Hematopoietic multipotent progenitor cell treated with erythropoietin and hydrocortisone succinate and interleukin-3 and kit ligand, for 17 days (in vitro differentiated cells): ENCODE measurements around the gene RPUSD3.
"Not testable (repeated sequence)": the region's sequence is repeated elsewhere in the genome, so short reads cannot be mapped to it uniquely, and the experiment has no call there.

Source experiments
- DNase-seq: peaks from one replicate; pipeline ENCODE4 v3.0.0-alpha.2; 2015; ENCODE audit warnings: low spot score

Gene RPUSD3, protein sequence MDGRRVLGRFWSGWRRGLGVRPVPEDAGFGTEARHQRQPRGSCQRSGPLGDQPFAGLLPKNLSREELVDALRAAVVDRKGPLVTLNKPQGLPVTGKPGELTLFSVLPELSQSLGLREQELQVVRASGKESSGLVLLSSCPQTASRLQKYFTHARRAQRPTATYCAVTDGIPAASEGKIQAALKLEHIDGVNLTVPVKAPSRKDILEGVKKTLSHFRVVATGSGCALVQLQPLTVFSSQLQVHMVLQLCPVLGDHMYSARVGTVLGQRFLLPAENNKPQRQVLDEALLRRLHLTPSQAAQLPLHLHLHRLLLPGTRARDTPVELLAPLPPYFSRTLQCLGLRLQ

DNA sequence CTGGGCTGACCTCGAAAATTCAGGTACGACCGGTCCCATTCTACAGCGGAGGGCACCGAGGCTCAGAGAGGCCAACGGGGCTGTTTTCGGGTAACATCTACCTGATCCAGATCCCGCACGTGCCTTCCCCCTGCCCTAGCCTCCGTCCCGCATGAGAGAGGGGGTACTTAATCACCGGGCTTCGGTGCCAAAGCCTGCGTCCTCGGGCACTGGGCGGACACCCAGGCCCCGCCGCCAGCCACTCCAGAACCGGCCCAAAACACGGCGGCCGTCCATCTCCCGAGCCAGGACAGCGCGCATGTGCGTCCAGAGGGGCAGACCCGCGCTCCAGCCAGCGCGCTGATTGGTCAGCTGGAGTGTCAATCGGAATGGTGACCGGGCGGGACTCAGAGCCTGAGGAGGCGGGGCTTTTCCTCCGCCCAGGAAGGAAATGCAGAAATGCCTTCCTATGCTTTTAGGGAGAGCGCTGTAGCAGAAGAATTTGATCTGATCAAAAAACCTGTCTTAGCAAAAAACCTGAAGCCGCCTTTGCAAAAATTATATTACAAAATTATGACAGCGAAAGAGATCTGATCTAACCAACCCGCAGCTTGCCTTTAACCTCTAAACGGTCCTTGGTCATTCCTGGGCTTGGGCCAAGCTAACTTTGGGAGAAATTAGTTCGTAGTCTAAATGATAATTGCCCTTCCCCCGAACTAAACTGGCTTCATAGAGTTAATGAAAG lies at the start of gene RPUSD3:
Gene RPUSD3, minus strand, starts transcription at position 294 of the 724 bp plus-strand sequence. Its CDS starts 18 bp downstream, at position 276.
- DNase-seq, result peak; percentile 99

DNA sequence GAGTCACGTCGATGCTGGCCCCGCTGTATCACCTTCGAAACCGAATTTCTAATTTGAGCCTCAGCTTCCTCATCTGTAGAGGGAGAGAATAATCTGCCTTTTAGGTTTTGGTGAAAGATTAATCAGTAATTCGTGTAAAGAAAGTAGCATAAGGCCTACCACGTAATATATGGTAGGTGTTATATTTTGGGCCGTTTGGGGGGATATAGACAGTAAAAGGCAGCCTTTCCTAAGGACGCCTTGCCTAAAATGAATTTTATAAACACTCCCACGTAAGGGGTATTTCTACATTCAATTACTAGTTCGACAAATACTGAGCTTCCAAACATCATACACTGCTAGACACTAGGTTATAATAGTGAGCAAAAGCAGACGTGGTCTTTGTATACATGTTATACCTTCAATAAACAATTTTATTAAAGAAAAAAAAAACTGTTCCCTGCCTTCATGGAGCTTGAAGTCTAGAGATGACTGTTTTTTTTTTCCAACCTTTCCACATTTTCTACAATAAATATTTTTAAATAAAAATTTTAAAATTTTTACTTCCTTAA lies 47.3 kb upstream of the RPUSD3 start:
- DNase-seq, result no peak

DNA sequence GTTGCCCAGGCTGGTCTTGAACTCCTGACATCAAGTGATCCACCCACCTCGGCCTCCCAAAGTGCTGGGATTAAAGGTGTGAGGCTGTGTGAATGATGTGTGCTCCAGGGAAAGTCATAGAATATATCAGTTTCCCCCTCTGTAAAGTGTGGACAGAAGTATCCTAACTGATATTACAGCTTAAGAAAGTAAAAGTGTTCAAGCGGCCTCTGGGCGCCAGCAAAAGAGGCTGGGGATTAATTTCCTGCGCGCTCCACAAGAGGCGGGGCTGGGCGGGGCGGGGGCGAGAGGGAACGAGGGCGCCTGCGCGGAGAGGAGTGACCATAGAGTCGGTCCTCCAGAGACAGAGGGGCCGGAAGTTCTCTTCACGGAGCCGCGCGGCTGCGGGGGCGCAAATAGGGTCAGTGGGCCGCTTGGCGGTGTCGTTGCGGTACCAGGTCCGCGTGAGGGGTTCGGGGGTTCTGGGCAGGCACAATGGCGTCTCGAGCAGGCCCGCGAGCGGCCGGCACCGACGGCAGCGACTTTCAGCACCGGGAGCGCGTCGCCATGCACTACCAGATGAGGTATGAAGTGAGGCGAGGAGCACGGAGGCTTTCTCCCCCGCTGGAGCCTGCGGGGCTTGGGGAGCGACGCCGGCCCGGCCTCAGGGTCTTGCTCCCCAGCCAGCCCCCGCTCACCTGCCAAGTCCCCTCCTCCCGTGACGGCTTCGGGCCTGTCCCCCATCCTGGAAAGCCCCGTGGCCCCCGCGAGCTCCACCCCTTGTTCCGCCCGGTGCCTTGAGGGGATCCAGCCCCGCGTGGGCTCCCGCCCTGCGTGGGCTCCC lies 46.7 kb upstream of the RPUSD3 start, which contains the start of gene JAGN1:
Gene JAGN1, plus strand, starts transcription at position 362 of the 823 bp plus-strand sequence. Its CDS starts 113 bp downstream, at position 475.
- peak; percentile 92 for DNase-seq

DNA sequence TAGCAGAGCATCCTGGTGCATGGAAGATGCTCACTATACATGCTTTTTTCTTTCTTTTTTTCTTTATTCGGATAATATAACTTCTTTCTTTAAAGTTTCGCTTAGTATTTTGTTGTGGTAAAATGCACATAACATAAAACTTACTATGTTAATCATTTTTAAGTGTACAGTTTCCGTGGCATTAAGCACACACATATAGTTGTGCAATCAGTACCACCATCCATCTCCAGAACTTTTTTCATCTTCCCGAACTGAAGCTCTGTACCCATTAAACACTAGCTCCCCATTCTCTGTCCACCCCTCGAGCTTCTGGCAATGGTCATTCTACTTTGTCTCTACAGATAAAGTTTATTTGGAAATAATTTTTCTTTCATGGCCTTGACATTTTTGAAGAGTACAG lies 45.6 kb upstream of the RPUSD3 start:
- no peak for DNase-seq

DNA sequence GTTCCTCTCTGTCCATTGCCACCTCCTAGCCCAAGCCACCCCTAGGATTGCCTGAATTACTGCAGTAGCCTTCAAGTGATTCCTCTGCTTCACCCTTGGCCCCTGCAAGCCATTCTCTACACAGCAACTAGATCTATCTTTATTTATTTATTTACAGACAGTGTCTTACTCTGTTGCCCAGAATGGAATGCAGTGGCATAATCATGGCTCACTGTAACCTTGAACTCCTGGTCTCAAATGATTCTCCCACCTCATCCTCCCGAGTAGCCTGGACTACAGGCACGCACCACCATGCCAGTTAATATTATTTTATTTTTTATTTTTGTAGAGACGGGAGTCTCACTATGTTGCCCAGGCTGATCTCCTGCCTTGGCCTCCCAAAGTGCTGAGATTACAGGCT lies 44.7 kb upstream of the RPUSD3 start:
- no peak for DNase-seq

DNA sequence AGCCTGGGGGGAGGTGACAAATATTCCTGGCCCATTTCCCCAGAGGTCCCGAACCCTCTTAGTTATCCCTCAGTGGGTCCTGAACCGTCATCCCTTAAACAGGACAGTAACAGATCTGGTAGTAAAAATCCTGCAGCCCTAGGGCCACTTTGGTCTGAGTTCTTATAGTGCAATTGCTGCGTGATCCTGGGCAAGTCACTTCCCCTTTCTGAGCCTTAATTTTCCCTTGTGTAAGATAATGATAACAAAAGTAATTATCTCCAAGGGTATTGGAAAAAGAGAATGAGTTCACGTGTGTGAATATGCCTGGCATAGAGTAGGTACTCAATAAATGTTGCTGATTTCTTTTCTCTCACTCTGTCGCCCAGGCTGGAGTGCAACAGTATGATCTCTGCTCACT lies 43.7 kb upstream of the RPUSD3 start:
- no peak for DNase-seq

DNA sequence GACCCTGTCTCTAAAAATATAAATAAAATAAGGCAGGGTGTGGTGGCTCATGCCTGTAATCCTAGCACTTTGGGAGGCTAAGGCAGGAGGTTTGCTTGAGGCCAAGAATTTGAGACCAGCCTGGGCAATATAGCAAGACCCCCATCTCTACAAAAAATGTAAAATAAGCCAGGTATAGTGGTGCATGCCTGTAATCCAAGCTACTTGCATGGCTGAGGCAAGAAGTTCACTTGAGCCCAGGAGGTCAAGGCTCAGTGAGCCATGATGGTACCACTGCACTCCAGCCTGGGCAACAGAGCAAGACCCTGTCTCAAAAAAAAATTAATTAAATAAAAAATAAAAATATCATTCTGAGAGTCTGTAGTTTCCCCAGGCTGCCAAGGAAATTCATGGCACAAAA lies 42.5 kb upstream of the RPUSD3 start:
- DNase-seq, result no peak

DNA sequence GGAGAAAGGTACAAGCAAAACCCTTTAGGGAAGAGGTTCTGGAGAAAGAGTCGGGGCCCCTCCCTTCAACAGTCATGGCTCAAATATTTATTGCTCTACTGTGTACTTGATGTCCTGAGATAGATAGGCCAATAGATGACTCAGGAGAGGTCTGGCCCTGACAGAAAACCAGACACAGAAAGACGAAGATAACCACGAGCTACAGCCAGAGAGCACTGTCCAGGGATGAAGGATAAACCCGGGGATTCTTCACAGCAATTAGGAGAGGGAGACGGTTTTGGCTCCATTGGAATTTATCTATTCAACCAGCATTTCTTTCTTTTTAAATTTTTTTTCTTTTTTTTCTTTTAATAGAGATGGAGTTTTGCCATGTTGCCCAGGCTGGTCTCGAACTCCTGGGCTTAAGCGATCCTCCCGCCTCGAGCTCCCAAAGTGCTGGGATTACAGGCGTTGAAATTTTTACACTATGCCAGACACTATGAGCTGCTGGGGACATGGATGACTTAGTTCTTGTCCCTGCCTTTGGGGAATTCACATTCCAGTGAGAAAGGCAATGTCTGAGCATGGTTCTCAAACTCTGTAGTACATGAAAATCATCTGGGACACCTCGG lies 40.9 kb upstream of the RPUSD3 start:
- DNase-seq, result no peak

DNA sequence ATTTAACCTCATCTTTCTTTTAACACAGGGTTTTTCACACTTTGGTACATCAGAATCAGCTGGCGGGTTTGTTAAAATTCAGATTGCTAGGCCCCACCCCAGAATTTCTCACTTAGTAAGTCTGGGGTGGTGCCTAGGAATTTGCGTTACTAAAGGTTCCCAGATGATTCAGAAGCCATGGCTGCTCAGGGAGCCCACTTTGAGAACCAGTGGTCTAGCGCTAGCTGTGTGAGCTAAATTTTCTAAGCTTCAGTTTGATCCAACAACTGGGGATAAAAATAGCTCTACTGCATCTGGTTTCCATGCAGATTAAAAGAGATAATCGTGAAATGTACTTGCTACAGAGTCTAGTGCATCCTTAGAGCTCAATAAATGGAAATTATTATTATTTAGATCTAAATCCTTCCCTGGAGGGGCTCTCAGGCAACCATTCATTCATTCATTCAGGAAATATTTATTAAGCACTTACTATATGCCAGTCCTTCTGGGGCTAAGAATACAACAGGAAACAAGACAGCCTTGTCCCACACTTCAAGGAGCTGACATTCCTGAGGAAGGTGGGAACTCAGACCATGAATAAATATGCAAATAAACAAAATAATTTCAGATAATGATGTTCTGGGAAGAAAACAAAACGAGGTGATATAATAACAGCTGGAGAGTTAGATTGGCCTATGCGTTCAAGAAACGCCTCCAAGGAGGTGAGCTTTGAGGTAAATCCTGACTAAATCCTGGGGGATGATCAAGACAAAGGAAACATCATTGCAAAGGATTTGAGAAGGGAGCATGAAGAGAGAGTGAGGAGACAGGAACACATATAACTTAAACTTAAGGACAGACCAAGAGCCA lies 40.1 kb upstream of the RPUSD3 start:
- DNase-seq, result no peak

DNA sequence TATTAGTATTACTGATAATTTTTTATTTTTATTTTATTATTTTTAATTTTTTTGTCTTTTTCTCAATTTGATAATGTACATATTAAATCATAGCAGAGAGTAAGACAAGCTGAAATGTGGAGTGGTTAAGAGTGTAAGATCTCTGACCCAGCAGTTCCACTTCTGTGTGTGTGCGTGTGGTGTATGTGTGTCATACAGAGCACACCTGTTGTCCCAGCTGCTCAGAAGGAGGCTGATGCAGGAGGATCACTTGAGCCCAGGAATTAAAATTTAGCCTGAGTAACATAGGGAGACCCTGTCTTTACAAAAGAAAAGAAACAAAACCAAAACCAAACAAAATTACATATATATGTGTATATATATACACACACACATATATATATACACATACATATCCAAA lies 37.6 kb upstream of the RPUSD3 start:
- no peak for DNase-seq

DNA sequence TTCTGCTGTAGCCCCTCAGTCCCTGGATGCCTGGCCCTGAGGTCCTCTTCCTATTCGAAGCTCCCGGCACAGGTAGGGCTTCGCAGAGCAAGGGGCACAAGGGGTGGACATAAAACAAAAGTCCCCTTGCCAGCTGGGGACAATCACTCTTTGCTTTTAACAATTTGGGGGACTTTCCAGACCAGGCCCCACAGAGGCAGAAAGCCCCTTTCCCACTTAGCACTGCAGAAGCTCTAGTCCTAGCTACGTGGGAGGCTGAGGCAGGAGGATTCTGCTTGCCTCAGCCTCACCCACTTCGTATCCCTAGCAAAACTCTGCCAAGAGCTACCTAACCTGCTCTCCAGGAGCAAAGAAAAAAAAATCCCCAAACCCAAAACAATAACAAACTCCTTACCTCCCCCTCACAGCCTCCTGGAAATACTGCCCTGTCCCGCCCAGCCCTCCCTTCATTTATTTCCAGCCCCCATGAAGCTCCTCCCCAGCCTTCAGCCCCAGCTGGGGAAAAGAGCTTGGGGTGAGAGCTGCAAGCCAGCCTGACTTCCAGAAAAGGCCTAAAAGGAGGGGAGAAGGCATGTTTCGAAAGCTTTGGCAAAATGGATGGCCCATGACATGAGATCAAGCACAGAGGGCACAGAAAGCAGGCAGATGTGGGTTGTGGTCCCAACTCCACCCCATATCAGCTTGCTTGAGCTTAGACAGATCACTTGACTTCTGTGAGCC lies 36.2 kb upstream of the RPUSD3 start, which contains the start of gene CIDEC:
Gene CIDEC, minus strand, starts transcription at position 424 of the 720 bp plus-strand sequence. CDS start 1,767 bp downstream, outside the sequence.
- DNase-seq, result no peak

DNA sequence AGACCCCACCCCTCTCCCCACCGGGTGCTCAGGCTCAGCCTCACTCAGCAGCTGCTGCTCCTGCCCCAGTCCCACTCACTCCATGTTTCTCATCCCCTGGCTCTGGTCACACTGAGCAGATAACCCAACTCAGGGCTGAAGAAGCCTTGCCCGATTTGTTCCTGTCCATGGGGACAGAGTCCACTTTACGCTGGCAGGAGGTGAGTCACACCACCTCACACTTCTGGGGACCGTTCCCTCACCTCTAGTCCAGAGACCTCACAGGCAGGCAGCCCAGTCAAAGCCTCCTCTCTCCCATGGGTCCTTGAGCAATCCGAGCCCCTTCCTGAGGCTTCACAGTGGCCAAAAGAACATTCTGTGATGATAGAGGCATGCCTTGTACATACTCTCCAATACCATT lies 34.9 kb upstream of the RPUSD3 start:
- DNase-seq, result no peak

DNA sequence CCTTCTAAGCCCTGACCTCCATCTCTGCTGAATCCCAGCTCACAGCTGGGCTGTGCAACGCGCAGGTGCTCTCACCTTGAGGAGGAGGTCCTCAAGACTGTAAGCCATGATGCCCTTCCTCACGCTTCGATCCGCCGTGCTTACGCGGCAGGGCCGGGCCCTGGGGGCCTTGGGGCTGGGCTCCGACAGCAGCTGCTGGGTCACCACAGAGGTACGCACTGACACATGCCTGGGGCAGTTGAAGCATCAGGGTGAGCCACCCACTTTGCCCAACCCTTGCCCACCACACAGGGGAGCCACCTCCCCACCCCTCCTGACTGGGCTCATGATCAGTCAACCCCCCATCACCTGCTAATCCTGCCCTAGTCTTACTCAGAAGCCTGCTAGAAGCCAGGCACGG lies 33.2 kb upstream of the RPUSD3 start:
- DNase-seq, result no peak

DNA sequence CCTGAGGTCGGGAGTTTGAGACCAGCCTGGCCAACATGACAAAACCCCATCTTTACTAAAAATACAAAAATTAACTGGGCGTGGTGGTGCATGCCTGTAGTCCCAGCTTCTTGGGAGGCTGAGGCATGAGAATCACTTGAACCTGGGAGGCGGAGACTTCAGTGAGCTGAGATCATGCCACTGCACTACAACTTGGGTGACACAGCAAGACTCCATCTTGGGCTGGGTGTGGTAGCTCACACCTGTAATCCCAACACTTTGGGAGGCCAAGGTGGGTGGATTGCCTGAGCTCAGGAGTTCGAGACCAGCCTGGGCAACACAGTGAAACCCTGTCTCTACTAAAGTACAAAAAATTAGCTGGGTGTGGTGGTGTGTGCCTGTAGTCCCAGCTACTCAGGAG lies 32.4 kb upstream of the RPUSD3 start:
- DNase-seq, result not testable (repeated sequence)

DNA sequence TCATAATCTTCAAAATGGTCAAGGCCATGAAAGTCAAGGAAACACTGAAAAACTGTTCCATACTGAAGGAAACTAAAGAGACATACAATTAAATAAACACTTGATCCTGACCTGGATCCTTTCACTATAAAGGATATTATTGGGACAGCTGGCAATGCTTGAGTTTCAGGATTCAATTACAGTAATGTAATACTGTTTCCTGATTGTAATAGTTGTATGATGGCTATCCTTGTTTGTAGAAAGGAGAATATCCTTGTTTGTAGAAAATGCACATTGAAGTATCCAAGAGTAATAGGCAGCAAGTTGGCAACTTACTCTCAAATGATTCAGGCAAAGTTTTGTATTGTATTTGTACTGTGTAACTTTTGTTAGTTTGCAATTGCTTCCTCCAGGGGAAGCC lies 31.6 kb upstream of the RPUSD3 start:
- no peak for DNase-seq

DNA sequence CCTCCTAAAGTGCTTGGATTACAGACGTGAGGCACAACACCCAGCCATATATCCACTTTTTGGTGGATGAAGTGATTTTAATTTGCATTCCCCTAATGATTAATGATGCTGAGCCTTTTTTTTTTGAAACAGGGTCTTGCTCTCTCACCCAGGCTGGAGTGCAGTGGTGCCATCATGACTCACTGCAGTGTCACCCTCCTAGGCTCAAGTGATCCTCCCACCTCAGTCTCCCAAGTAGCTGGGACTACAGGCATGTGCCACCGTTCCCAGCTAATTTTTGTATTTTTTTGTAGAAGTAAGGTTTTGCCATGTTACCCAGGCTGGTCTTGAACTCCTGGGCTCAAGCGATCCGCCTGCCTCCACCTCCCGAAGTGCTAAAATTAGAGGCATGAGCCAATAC lies 28.3 kb upstream of the RPUSD3 start:
- not testable (repeated sequence) for DNase-seq

DNA sequence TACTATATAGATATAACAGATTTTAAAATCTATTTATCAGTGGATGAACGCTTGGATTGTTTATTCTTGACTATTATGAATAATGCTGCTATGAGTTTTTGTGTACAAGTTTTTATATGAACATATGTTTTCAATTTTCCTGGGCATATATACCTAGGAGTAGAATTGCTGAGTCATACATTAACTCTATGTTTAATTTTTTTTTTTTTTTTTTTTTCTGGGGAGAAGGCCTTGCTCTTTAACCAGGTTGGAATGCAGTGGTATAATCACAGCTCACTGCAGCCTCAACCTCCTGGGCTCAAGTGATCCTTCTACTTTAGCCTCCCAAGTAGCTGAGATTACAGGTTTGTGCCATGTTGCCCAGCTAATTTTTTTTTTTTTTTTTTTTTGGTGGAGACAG lies 27.2 kb upstream of the RPUSD3 start:
- no peak for DNase-seq

DNA sequence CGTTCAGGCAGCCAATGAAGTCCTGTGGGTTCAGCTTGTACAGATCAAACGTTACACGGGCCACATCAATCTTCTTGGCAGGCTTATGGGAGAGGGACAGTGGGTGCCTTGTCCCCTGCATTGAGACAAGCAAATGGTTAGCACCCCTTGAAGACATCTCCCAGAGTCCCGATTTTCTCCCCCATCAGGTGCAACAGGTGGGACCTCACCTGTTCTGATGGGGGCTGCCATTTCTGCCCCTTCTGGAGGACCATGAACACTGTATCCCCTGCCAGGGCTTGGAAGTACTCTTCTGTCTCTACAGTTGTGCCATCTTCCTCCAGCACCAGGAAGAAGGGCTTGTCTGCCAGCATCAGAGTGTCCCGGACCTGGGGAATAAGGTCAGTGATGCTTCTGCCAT lies 26.1 kb upstream of the RPUSD3 start:
- DNase-seq, result no peak

DNA sequence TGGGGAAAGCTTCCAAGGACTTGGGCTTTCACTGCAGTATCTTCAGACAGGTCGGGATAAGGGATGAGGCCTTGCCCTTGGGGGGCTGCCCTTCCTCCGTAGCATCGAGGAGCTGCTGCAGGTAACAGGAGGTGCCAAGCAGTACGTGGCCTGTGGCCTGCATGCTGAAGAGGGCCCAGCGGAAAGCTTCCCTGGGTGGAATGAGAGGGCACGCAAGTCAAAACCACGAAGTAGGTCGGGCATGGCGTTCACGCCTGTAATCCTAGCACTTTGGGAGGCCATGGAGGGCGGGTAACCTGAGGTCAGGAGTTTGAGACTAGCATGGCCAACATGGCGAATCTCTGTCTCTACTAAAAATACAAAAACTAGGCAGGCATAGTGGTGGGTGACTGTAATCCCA lies 23.3 kb upstream of the RPUSD3 start:
- DNase-seq, result no peak

DNA sequence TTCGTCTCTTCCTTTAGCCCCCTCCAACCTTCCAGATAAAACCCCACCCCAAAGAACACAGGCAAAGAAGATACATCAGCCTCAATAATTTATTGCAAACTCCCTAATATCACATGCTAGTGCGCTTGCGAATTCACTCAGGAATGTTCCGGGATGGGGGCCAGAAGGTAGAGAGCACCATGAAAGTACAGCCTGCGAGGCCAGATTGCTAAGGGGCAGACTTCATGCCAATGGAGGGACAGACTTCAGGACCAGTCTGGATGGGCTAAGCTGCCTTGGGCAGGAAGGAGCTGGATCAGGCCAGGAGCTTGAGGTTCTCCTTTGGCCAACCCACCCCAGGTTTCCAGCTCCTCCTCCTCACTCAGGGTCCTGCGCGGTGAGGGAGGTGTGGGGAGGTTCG lies 22.8 kb upstream of the RPUSD3 start:
- no peak for DNase-seq
